HG03280 (cell line): ENCODE measurements around the gene DCBLD1.
"Not testable (repeated sequence)": the region's sequence is repeated elsewhere in the genome, so short reads cannot be mapped to it uniquely, and the experiment has no call there.

Source experiments
- ATAC-seq: cut with Tn5 transposase; IDR thresholded peaks from one replicate; pipeline ENCODE4 v1.9.1; 2021; ENCODE audit warnings: mild to moderate bottlenecking, moderate library complexity; ENCODE audit not compliant: unreplicated experiment

Gene DCBLD1

GRCh38 chr6:117497237-117497636 is 14.8 kb downstream of the DCBLD1 start:
- no peak for ATAC-seq

GRCh38 chr6:117498159-117498558 is 15.7 kb downstream of the DCBLD1 start:
- no peak for ATAC-seq

DNA sequence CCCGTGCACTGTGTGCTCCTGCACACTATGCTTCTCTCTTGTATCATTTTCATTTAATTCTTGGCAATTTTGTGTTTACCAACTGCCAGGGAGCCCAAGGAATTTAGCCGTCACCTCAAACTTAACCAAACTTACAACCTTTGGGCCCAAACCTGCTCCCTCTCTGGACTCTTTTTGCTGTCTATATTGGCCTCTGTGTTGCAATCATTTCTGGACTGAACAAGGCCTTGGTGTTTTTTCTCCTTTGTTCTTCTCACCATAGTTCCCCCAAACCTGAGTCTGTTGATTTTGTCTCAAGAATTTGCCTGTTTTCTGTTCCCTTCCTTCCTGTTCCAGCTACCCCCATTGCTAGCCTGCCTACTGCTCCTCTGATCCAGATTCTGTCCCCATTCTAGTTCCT is 19.2 kb downstream of the DCBLD1 start:
- ATAC-seq, result no peak

DNA sequence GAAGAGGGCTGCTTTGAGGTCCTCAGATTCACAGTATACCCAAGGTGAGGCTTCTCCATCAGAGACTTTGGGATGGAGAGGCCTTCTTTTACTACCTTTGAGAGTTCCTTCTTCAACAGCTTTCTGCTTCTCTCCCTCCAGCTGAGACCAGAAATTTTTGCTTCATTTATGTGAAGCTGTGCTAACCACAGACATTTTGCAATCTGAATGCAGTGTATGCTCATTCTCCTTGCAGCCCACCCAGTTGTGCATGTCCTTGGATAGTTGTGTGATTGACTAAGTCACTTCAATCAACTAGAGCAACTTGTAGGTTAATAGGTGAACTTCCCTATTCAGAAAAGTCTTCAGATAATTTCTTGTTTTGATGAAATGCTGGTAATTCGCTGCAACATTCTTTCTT is 20.1 kb downstream of the DCBLD1 start:
- ATAC-seq, result no peak

DNA sequence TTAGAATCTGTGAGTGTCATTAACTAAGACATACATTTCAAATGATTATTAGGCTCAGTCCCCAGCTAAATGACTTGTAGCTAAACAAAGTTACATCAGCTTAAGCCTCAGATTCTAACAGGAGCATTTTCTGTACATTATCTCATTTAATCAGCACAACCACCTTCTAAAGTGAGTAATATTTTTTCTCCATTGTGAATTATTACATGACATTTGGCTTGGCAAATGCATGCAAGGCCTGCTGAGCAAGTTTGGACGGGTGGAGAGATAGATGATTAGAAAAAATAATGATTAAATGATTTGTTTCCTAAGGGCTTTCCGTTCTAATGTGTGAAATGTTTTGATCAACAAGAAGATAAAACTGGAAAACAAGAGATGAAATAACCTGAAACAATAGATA is 20.7 kb downstream of the DCBLD1 start:
- ATAC-seq, result no peak

GRCh38 chr6:117504478-117505144 is 22.1 kb downstream of the DCBLD1 start:
- no peak for ATAC-seq

GRCh38 chr6:117505311-117505710 is 22.8 kb downstream of the DCBLD1 start:
- no peak for ATAC-seq

DNA sequence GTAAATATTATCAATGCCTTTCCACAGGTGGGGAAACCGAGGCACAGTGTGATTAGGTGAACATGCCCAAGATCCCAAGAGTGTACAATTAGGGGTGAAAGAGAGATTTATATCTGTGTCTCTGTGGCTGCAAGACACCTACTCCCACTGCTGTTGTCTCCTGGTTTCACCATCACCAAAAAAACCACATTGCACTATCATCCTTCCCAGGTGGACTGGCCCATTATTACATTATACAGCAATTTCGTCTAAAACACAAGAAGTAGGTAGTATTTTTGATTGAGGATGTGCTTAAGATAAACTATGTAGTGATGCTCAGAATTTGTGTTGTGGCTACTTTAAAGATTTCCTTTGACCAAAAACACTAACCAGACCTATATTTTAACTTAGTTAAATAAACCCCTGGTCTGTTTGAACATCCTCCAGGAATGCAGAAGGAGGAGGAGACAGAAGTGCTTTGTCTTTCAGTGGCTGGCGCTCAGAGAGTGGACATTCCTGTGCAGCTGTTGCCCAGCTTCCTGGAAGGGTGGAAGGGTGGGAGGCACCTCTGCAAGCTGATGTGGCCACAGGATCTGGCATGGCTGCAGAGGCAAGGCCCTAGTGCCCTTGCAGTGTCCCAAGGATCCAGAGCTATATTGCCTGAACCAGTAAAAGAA is 23.8 kb downstream of the DCBLD1 start:
- no peak for ATAC-seq

DNA sequence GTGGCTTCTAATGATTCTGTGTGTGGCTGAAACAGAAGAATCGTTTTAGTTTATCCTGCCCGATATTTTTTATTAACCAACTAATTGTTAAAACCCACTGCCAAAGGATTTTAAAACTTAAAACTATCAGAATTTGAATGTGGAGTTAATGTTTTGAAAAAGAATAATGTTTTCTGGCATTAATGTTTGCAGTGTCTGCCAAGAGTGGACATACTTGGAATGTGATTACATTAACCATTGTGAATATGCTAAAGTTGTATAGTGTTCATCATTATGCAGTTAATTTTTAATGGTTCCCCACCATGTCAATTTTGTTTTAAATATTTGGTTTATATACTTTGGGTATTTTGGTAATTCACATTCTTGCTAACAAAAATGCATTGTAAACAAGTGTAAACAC is 24.4 kb downstream of the DCBLD1 start:
- ATAC-seq, result no peak

GRCh38 chr6:117508450-117508971 is 26.0 kb downstream of the DCBLD1 start:
- ATAC-seq, result no peak

DNA sequence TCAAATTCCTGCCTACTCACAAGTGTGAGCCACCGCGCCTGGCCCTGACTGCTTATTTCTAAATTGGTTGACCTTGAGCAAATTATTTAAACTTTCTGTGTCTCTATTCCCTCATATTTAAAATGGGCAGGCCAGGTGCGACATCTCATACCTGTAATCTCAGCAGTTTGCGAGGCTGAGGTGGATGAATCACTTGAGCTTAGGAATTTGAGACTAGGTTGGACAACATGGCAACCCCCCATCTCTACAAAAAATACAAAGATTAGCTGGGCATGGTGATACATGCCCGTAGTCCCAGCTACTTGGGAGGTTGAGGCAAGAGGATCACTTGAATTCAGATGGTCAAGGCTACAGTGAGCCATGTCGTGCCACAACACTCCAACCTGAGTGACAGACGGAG is 26.5 kb downstream of the DCBLD1 start:
- no peak for ATAC-seq

- no peak for ATAC-seq
Measured at GRCh38 chr6:117512056-117512828, 29.8 kb downstream of the DCBLD1 start.

DNA sequence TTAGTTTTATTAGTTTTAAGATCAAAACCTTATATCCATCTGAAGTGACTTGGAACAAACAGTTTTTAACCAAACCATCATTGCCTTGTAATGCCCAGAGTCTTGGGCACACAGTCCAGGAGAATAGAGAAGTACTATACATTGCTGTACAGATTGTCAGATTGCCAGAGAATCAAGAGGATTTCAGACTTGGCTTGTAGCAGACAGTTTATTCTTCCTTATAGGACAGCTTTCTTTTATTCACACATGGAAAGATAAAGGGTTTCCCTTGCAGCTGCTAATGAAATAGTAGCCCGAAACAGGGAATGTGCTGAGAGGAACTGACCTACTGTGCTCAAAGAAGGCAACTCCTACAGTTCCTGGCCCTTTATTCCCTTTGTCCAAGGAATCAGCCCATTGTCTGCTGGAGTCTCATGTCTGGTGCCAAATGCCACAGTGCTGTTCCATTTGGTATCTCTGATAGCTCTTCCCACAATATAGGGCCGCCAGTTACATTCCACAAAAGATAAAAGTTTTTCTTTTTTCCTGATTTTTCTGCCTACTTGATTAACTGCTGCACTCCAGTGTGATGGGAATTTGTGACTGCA is 30.6 kb downstream of the DCBLD1 start:
- ATAC-seq, result no peak

- ATAC-seq, result no peak
Measured at GRCh38 chr6:117513778-117514365, 31.4 kb downstream of the DCBLD1 start.

GRCh38 chr6:117514655-117515054 is 32.2 kb downstream of the DCBLD1 start:
- no peak for ATAC-seq

GRCh38 chr6:117515326-117515725 is 32.9 kb downstream of the DCBLD1 start:
- ATAC-seq, result no peak

DNA sequence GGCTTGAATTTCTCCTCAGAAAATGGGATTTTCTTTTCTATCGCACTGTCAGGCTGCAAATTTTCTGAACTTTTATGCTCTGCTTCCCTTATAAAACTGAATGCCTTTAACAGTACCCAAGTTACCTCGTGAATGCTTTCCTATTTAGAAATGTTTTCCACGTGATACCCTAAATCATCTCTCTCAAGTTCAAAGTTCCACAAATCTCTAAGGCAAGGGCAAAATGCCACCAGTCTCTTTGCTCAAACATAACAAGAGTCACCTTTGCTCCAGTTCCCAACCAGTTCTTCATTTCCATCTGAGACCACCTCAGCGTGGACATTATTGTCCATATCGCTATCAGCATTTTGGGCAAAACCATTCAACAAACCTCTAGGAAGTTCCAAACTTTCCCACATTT is 35.5 kb downstream of the DCBLD1 start:
- ATAC-seq, result not testable (repeated sequence)

DNA sequence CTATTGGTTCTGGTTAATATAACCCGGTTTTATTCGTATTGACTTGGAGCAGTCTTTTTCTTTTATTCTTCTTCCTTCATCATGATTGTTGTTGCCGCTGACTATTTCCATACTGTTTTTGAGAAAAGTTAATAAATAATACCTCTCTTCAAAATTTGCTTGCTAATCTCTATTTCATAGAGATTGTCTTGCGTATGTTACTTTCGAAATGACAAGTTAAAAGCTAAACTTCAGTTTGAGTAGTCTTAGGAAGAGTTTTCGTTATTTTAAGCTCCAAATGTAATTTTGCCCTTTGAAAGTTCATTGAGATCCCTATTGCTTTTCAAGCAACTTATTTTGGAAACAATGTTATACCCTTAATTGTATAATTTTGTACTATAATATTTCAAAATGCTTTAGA is 36.4 kb downstream of the DCBLD1 start:
- no peak for ATAC-seq

DNA sequence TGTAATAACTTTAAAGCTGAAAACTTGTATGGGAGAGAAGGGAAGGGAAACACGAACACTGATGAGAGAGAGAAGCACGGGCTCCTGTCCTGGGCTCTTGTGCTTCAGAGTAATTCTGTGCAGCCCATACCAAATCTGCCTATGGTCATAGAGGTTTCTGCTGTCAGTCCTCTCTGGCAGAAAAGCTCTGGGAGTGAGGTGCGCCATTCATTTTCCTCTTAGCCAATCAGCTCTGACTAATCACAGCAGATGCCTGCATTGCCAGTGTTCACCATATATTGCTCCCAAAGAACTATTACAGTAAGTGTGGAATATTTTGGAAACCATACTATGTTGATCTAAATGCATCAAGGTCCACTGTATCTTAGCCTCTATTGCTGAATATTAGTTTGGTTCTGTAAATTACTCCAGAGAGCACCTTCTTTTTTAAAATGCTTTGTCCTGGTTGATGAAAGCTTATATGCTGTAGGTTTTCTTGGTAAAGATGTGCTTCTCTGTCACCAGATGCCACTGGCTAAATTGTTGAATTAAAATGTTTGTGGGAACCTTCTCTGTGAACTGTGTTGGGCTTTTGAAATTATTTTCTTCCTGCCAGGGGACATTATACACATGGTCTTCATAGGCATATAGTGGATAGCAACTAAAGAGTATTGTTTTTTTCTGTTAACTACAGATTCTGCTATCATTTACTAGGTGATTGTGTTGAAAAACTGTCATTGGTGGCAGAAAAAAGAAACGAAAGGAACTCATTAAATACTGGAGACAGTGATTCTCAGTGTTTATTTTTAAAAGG is 38.3 kb downstream of the DCBLD1 start:
- no peak for ATAC-seq

DNA sequence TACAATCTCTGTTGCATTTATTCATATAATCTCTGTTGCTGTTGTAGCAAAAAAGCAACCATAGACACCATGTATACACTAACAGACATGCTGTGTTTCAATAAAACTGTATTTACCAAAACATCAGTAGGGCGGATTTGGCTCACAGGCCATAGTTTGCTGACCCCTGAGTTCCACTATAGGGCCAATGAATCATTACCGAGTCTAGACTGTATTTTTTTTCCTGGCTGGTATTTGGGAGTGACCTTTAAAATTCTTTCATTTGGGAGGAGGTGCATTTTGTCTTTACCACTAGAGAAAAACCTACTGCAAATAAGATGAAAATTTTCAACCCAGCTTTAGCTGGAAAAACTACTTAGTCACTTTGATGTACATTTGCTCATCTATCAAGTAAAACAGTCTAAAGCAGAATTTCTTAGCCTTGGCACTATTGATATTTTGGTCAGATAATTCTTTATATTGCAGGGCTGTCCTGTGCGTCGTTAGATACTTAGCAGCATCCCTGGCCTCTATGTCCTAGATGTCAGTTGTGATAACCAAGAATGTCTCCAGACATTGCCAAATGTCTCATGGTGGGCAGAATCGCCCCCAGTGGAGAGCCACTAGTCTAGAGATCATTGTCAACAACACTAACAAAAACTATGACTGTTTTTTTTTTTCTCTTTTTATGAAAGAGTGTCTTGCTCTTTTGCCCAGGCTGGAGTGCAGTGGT is 39.5 kb downstream of the DCBLD1 start:
- no peak for ATAC-seq
